Immature natural killer cell (primary cell): ENCODE results near the gene RGPD8. TPM values are rescaled to one million over a fixed set of nuclear protein-coding genes. Genes with fewer than 3 reads are reported as not detected.

Source experiments
- DNase-seq, 3 donors: peaks; one replicate each; pipeline ENCODE4 v3.0.0; 2022; ENCODE audit warnings: mixed read lengths in 1 of 3
- H3K27ac Mint-ChIP-seq, 6 donors: one replicate each; pipeline ENCODE4 v1.8.0; 2020; ENCODE audit warnings: mixed read lengths in 6 of 6, mild to moderate bottlenecking in 5 of 6, inconsistent platforms in 4 of 6, moderate library complexity in 3 of 6
- H3K27me3 Mint-ChIP-seq, 3 donors: one replicate each; pipeline ENCODE4 v1.8.0; 2020 to 2021; ENCODE audit warnings: low read depth in 3 of 3, mild to moderate bottlenecking in 3 of 3, mixed read lengths in 3 of 3, moderate library complexity in 3 of 3, inconsistent platforms in 1 of 3
- H3K36me3 Mint-ChIP-seq, 3 donors: one replicate each; pipeline ENCODE4 v1.8.0; 2020; ENCODE audit warnings: mixed read lengths in 3 of 3, inconsistent platforms in 2 of 3, mild to moderate bottlenecking in 2 of 3
- H3K4me1 Mint-ChIP-seq, 2 donors: one replicate each; pipeline ENCODE4 v1.8.0; 2020; ENCODE audit warnings: inconsistent platforms in 2 of 2, mild to moderate bottlenecking in 2 of 2, mixed read lengths in 2 of 2, moderate library complexity in 1 of 2
- H3K4me3 Mint-ChIP-seq, 5 donors: one replicate each; pipeline ENCODE4 v1.8.0; 2020; ENCODE audit warnings: mild to moderate bottlenecking in 5 of 5, mixed read lengths in 5 of 5, inconsistent platforms in 3 of 5, moderate library complexity in 3 of 5
- H3K9me3 Mint-ChIP-seq, 6 donors: one replicate each; pipeline ENCODE4 v1.8.0; 2020; ENCODE audit warnings: mild to moderate bottlenecking in 6 of 6, mixed read lengths in 6 of 6, inconsistent platforms in 4 of 6, moderate library complexity in 3 of 6
- polyA plus RNA-seq, 3 donors: library from polyadenylated mRNA; unstranded; fragments of 300-500 nt; fragmentation: Illumina TruSeq; gene quantifications; one replicate each; pipeline ENCODE4 v1.2.3, GENCODE V29; 2021

The RGPD8 gene
- polyA plus RNA-seq, 3 donors from 2014 or later = 0.58 to 2.3 (median 0.76) TPM

- Mint-ChIP-seq H3K27me3 (no peaks in the 10 kb centered on the region), H3K4me3 (no peak overlapping the region), H3K9me3 (no peaks in the 10 kb centered on the region), H3K4me1 (no peaks in the 10 kb centered on the region), H3K36me3 (peaks cover 6 to 16% (median 13%) of the 10 kb centered on the region in 3 donors), H3K27ac (no peak overlapping the region)
- no peak for DNase-seq
These were observed 97.8 kb downstream of the RGPD8 start for GRCh38 chr2:112335600-112335999.

- no peak for DNase-seq
- Mint-ChIP-seq H3K9me3 (no peaks in the 10 kb centered on the region), H3K27ac (peak overlapping the region in 1 of 6 donors; percentile 34), H3K27me3 (peaks cover 0 to 2% (median 0%) of the 10 kb centered on the region in 3 donors), H3K36me3 (peaks cover 16 to 35% (median 33%) of the 10 kb centered on the region in 3 donors), H3K4me3 (no peak overlapping the region), H3K4me1 (no peaks in the 10 kb centered on the region)
These were observed 101.2 kb downstream of the RGPD8 start for GRCh38 chr2:112332123-112332696.

DNA sequence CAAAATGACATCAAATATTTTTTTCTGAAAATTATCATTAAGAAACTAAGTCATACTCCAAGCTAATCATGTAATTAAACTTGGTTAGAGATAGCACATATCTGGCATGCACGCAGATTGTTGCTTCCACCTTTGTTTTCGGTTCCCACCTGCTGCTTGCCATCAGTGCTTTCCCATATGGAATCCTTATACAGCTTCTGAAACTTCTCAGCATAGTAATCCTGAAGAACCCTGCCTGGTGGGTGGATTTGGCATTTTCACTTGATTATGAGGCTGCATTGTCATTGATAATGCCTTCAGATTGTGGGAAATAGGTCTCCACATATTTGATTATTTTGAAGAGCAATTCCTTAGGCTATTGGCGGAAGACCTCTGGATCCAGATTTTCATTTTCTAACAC, 110.5 kb downstream of the RGPD8 start:
- Mint-ChIP-seq H3K36me3 (peaks cover 26 to 48% (median 27%) of the 10 kb centered on the region in 3 donors), H3K4me1 (no peaks in the 10 kb centered on the region), H3K9me3 (no peaks in the 10 kb centered on the region), H3K27me3 (peaks cover 0 to 1% (median 0%) of the 10 kb centered on the region in 3 donors), H3K27ac (no peak overlapping the region), H3K4me3 (no peak overlapping the region)
- no peak for DNase-seq

GRCh38 chr2:112321375-112322320, 111.8 kb downstream of the RGPD8 start:
- Mint-ChIP-seq H3K9me3 (no peaks in the 10 kb centered on the region), H3K36me3 (peaks cover 17 to 42% (median 27%) of the 10 kb centered on the region in 3 donors), H3K27ac (no peak overlapping the region), H3K4me3 (no peak overlapping the region), H3K27me3 (no peaks in the 10 kb centered on the region), H3K4me1 (no peaks in the 10 kb centered on the region)
- DNase-seq = no peak

Other genes with a start within 250 kb of the RGPD8 start
- 10 to 100 TPM in 2 of 3 donors, 1 to 10 TPM in 1; 8.8 to 14.8 (median 14.4) TPM for gene ZC3H8, start 178.6 kb downstream of the RGPD8 start, polyA plus RNA-seq
- 10 to 100 TPM in 1 of 3 donors, 1 to 10 TPM in 2; 2.4 to 11.3 (median 4.6) TPM for gene ZC3H6, start 158.0 kb downstream of the RGPD8 start, polyA plus RNA-seq
- gene TTL, start 48.5 kb upstream of the RGPD8 start, polyA plus RNA-seq = 1 to 10 TPM; 1.6 to 2.1 (median 1.7) TPM
- 10 to 100 TPM; 12.1 to 21.5 (median 17.1) TPM for gene POLR1B, start 108.8 kb upstream of the RGPD8 start, polyA plus RNA-seq
- 100 to 1,000 TPM in 1 of 3 donors, 10 to 100 TPM in 2; 65.1 to 109 (median 81.0) TPM for gene CHCHD5, start 151.0 kb upstream of the RGPD8 start, polyA plus RNA-seq
- 10 to 100 TPM; 34.4 to 77.5 (median 73.1) TPM for gene SLC20A1, start 212.3 kb upstream of the RGPD8 start, polyA plus RNA-seq